Epithelial cell of esophagus (primary cell): Measurements from ENCODE around the gene TPST2.

ENCODE experiments used
- DNase-seq: peaks from one replicate; pipeline ENCODE4 v3.0.0; 2010; ENCODE audit warnings: low read depth
- H3K4me3 ChIP-seq: 2 replicates; pipeline ENCODE4 v1.5.1; 2011; ENCODE audit warnings: mild to moderate bottlenecking, low read length, control low read depth
- CTCF ChIP-seq: IDR thresholded peaks from 2 replicates; pipeline ENCODE4 v1.5.1; 2011; ENCODE audit warnings: low read depth, mild to moderate bottlenecking, low read length, control low read depth, inconsistent platforms; ENCODE audit not compliant: insufficient read depth; ENCODE audit errors: missing control alignments

Gene TPST2

DNA sequence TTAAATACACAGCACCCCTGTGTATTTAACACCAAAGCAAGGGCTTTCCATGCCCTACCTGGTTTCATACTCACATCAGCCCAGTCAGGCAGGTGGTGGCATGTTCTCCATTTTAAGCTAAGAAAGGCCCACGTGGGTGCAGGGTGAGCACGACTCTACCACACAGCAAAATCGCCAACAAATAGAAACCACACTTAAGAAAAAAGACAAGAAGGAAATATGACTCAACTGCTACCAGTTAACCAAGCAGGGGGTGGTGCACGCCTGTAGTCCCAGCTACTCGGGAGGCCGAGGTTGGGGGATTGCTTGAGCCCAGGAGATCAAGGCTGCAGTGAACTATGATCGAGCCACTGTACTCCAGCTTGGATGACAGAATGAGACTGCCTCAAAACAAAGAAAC lies 42.5 kb downstream of the TPST2 start:
- TF ChIP-seq CTCF = no peak
- DNase-seq = peak; percentile 85
- H3K4me3 ChIP-seq = no peak overlapping the region

GRCh38 chr22:26546282-26546681 lies 43.6 kb downstream of the TPST2 start:
- H3K4me3 ChIP-seq = no peak overlapping the region
- no peak for DNase-seq
- no peak for TF ChIP-seq CTCF

GRCh38 chr22:26545827-26546226 lies 44.1 kb downstream of the TPST2 start:
- no peak for TF ChIP-seq CTCF
- DNase-seq = no peak
- H3K4me3 ChIP-seq = no peak overlapping the region

DNA sequence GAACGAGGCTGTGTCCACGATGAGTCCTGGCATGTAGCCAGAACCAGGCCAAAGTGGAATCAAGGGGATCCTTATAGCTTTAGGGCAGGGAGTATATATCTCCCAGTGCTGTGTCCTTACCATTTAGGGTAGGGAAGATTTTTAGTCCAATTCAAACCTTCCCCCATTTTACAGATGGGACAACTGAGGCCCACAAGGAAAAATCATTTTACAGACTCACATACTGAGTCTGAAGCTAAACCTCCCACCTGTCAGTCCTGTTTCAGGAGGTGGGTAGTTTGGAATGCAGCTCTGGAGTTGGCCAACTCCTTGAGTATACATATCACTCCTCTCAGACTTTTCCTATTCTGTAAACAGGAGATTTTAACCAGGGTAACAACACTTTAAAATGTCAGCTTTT lies 44.5 kb downstream of the TPST2 start:
- TF ChIP-seq CTCF = no peak
- H3K4me3 ChIP-seq = no peak overlapping the region
- no peak for DNase-seq

DNA sequence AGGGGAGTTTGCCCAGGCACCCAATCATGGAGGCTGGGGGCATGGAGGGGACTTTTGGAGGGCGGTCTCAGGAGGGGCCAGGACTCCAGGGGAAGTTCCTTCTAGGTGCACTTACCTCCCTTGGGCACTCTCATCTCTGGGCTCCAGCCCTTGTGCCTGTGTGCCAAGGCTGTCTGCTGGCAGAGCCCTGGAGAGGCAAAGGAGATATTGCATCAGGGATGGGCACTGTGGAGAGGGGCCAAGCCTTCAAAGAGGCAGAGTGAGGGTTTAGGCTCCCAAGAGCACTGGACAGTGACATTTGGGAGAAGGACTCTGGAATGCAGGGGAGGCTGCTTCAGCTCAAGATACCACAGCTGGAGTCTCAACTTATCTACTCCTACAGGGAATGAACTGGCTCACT lies 45.4 kb downstream of the TPST2 start:
- TF ChIP-seq CTCF = no peak
- no peak for DNase-seq
- H3K4me3 ChIP-seq = no peak overlapping the region

DNA sequence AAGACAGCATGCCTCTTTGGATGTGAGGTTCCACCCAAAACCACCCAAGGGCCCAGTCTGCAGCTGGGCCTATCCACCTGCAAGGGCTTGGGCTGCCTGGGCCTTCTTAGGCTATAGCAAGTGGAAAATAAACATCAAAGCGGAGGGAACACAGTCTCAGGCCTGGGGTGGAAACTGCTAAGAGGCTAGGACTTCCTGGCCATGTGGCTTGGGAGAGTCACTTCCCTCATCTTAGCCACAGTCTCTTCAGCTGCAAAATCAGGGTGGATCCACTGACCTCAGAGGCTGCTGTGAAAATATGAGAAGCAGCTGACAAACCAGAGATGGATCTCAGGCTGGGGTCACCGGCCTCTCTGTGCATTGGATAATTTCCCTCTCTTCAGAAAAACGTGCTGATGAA lies 47.1 kb downstream of the TPST2 start:
- TF ChIP-seq CTCF = no peak
- H3K4me3 ChIP-seq = no peak overlapping the region
- DNase-seq = no peak

GRCh38 chr22:26541167-26541819 lies 48.6 kb downstream of the TPST2 start:
- no peak for DNase-seq
- no peak overlapping the region for H3K4me3 ChIP-seq
- no peak for TF ChIP-seq CTCF
